ENCODE results near the gene TCIRG1.
A peak's percentile ranks its signal among the peaks of the same experiment; 100 is the strongest.

GRCh38 chr11:68003846-68004550 lies 34.8 kb upstream of the TCIRG1 start, which contains the start of gene UNC93B1:
- TF ChIP-seq CTCF (IDR thresholded peaks at IDR 0.05 in 4 of 5, conservative IDR thresholded peaks at IDR 0.05 in 1 of 5), result no peak
- peak; percentile 28 to 52 for TF ChIP-seq POLR2A (IDR thresholded peaks at IDR 0.05)
